GM21786 (cell line): ENCODE data around the gene SDHD.
A peak's percentile ranks its signal among the peaks of the same experiment; 100 is the strongest.
"Not testable (repeated sequence)": the region's sequence is repeated elsewhere in the genome, so short reads cannot be mapped to it uniquely, and the experiment has no call there.

Experiments used
- ATAC-seq: cut with Tn5 transposase; IDR thresholded peaks from one replicate; pipeline ENCODE4 v1.9.1; 2021; ENCODE audit not compliant: unreplicated experiment

SDHD gene

GRCh38 chr11:112086422-112087191 is at the start of gene SDHD, which contains the start of gene TIMM8B:
TSS of gene SDHD (plus strand) at chr11:112086873. CDS start at chr11:112086908, 35 bp downstream.
TSS of gene TIMM8B (minus strand) at chr11:112086756. CDS start at chr11:112086723, 33 bp downstream.
- ATAC-seq: peak; percentile 90

GRCh38 chr11:112037527-112037926 is 49.1 kb upstream of the SDHD start:
- ATAC-seq: no peak

GRCh38 chr11:112042161-112042960 is 44.3 kb upstream of the SDHD start:
- no peak for ATAC-seq

DNA sequence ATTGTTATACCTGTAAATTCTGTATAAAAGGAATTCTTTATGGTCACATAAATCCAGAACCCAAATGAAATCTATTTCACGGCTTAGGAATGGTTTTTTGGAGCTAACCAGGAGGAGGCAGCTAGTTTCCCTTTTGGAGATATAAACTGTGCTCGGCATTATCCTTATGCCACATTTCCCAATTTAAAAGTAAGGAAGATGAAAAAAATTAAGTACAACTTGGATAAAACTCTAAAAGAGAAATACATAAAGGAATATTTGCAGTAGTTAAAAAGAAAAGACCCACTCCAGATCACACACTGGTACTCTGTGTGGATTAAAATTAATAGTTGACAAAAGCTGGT is 43.7 kb upstream of the SDHD start:
- ATAC-seq: no peak

DNA sequence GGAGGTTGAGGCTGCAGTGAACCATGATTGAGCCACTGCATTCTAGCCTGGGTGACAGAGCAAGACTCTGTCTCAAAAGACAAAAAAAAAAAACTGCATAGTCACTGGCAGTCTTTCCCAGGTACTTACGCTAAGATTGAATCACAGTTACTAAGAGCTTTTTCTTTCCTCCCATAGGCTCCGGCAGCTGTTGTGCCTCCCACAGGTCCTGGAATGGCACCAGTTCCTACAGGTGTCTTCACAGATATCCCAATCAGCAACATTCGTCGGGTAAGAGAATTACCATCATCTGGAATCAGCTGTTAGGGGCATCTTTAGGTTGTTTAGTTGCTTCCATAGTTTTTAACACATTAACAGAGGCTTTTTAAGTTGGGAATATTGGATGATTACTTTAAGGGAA is 41.7 kb upstream of the SDHD start:
- no peak for ATAC-seq

- not testable (repeated sequence) for ATAC-seq
Observed at GRCh38 chr11:112046647-112047046, 40.0 kb upstream of the SDHD start.

DNA sequence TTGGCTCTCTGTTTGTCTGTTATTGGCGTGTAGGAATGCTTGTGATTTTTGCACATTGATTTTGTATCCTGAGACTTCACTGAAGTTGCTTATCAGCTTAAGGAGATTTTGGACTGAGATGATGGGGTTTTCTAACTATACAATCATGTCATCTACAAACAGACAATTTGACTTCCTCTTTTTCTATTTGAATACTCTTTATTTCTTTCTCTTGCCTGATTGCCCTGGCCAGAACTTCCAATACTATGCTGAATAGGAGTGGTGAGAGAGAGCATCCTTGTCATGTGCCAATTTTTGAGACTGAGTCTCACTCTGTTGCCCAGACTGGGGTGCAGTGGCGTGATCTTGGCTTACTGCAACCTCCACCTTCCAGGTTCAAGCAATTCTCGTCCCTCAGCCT is 38.4 kb upstream of the SDHD start:
- not testable (repeated sequence) for ATAC-seq

DNA sequence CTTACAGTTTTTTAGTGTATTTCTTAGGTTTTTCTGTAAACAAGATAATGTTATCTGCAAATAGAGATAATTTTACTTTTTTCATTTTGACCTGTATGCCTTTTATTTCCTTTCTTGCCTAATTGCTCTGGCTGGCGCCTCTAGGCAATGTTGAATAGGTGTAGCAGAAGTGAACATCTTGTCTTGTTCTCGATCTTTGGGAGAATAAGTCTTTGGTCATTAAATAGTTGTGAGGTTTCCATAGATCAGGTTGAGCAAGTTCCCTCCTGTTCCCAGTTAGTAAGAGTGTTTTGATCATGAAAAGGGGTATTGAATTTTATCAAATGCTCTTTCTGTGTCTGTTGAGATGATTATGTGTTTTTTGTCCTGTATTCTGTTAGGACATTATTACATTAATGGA is 36.9 kb upstream of the SDHD start:
- no peak for ATAC-seq

GRCh38 chr11:112050721-112051120 is 36.0 kb upstream of the SDHD start:
- peak; percentile 77 for ATAC-seq

DNA sequence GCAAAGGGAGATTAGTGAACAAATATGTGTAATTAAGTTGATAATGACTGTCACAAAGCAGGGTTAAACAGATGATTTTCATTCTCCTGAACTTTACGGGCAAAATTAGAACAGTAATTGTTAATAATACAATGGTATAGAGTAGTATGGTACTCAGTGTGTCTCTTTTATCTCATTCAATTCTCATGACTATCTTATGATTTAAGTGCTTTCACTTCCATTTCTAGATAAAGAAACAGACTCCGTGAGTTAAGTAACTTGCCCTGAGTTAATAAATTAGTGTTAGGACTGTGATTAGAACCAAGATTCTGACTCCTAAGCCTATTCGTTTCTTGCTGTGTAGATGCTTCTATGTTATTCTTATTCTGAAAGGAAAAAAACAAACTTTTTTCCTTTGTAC is 34.9 kb upstream of the SDHD start:
- no peak for ATAC-seq

DNA sequence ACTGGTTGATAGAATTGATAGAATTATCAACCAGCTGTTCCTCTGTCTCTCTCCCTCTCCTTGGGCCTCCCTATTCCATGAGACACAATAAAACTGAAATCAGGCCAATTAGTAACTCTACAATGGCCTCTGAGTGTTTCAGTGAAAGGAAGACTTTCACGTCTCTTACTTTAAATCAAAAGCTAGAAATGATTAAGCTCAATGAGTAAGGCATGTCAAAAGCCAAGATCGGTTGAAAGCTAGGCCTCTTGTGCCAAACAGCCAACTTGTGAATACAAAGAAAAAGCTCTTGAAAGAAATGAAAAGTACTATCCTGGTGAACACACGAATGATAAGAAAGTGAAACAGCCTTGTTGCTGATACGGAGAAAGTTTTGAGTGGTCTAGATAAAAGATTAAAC is 29.5 kb upstream of the SDHD start:
- ATAC-seq: no peak

GRCh38 chr11:112058103-112058502 is 28.6 kb upstream of the SDHD start:
- no peak for ATAC-seq

GRCh38 chr11:112062923-112063322 is 23.8 kb upstream of the SDHD start:
- ATAC-seq: no peak

- peak; percentile 86 for ATAC-seq
Observed at GRCh38 chr11:112073941-112074811, 12.5 kb upstream of the SDHD start, which contains the start of the genes NKAPD1 and PIH1D2. TSS of gene NKAPD1 (plus strand) at chr11:112074299. CDS start at chr11:112075575, 1,276 bp downstream. TSS of gene PIH1D2 (minus strand) at chr11:112074017. CDS start at chr11:112073174, 843 bp downstream.

- ATAC-seq: no peak
Observed at GRCh38 chr11:112082729-112083128, 3.9 kb upstream of the SDHD start.

GRCh38 chr11:112085822-112086421 is 751 bp upstream of the SDHD start:
- peak; percentile 34 for ATAC-seq

DNA sequence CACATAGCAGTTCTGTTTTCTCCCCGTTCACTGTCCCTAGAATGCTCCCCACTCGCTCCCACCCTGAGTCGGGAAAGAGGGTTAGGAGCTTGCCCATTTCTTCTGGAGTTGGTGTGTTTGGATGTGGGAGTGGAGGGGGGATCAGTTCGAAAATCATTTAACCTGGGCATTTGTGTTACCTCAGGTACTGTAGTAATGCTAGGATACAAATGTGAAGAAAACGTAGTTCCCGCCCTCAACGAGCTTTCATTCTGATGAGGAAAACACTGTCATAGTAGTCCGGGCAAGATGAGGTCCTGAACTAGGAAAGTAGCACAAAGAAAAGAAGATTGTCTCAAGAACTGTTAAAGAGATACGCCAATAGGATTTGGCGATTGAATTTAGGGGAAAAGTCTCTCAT is 539 bp downstream of the SDHD start:
- no peak for ATAC-seq

GRCh38 chr11:112095302-112095701 is 8.6 kb downstream of the SDHD start:
- ATAC-seq: not testable (repeated sequence)

DNA sequence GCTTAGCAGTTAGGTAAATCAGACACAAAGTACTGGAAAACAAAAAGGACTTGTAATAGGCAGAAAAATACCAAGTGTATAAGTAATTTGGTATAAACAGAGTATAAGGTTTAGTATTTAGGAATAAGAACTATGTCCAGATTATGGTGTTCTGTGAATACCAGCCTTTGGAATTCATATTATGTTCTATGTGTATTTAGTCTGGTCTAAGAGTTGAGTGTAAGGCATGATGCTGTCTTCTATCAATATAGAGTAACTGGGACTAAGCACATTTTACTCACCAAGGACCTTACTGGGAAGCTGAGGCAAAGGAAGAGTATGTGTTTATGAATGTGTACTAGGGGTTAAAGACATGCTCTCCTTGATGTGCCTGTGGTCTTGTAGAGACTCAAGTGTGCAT is 9.5 kb downstream of the SDHD start:
- ATAC-seq: no peak

DNA sequence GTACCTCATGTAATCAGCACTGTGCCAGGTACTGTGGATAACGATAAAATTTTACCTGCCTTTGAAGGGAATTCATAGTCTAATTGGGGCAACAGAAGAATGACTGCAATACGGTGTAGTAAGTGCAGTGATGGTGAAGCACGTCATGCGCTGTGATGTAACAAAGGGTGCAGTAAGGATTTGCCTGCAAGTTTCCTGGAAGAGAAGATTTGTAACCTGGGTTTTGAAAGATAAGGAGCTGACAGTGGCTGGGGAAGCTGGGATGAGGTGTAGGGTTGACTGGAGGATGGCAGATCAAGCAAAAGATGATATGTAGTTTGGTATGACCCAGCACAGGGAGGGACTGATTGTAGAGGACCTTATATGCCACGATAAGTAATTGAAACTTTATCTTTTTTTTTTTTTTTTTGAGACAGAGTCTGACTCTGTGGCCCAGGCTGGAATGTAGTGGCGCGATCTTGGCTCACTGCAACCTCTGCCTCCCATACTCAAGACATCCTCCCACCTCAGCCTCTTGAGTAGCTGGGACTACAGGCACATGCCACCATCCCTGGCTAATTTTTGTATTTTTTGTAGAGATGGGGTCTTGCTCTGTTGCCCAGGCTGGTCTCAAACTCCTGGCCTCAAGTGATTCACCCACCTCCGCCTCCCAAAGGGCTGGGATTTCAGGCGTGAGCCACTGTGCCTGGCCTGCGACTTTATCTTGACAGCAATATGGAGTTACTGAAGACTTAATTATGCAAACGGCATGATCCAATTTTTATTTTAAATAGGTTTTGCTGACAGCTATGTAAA is 11.3 kb downstream of the SDHD start:
- no peak for ATAC-seq
